HEK293 (cell line): ENCODE measurements around the gene PAPLN.

Experiments used
- CTCF ChIP-seq: fragments of 450-650 bp; formaldehyde crosslinking; IDR thresholded peaks from 2 replicates; pipeline ENCODE4 v1.5.1; 2016; ENCODE audit warnings: missing biosample characterization, missing genetic modification characterization
- KLF8 ChIP-seq: fragments of 450-650 bp; formaldehyde crosslinking; IDR thresholded peaks from 2 replicates; pipeline ENCODE4 v1.5.1; 2016; ENCODE audit warnings: missing biosample characterization, missing genetic modification characterization
- SP7 ChIP-seq: fragments of 450-650 bp; formaldehyde crosslinking; IDR thresholded peaks from 2 replicates; pipeline ENCODE4 v1.5.1; 2016; ENCODE audit warnings: missing biosample characterization, missing genetic modification characterization
- ZBTB48 ChIP-seq: fragments of 450-650 bp; formaldehyde crosslinking; IDR thresholded peaks from 2 replicates; pipeline ENCODE4 v1.5.1; 2016; ENCODE audit warnings: missing biosample characterization, missing genetic modification characterization
- ZNF623 ChIP-seq: fragments of 450-650 bp; formaldehyde crosslinking; IDR thresholded peaks from 2 replicates; pipeline ENCODE4 v1.5.1; 2016; ENCODE audit warnings: missing biosample characterization, missing genetic modification characterization
- ZNF701 ChIP-seq: fragments of 450-650 bp; formaldehyde crosslinking; IDR thresholded peaks from 2 replicates; pipeline ENCODE4 v1.5.1; 2016; ENCODE audit warnings: missing biosample characterization, missing genetic modification characterization

GRCh38 chr14:73249564-73250316 lies 12.4 kb downstream of the PAPLN start:
- no peak for TF ChIP-seq CTCF (tag by site-specific recombination)
- no peak for TF ChIP-seq SP7
- no peak for TF ChIP-seq ZNF623 (tag by site-specific recombination)
- no peak for TF ChIP-seq KLF8 (tag by site-specific recombination)
- no peak for TF ChIP-seq ZNF701 (tag by site-specific recombination)
- no peak for TF ChIP-seq ZBTB48 (tag by site-specific recombination)
